ENCODE measurements around the gene ANXA6.

Gene ANXA6

DNA sequence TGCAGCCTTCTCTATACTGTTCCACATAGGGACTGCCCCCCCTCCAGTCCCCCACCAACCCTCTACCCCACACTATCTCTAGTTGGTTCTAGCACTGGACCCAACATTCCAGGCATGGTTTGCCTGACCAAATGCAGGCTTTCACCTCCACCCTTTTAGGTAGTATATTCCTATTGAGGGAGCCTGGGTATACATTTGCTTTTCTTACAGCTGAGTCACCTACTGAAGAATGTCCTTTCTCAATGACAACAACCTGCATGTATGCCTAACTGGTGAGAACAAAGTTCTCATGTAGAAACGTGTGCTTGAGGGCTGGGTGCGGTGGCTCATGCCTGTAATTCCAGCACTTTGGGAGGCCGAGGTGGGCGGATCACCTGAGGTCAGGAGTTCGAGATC lies 85.0 kb downstream of the ANXA6 start:
- POLR2A ChIA-PET = no interaction called here
- CTCF ChIA-PET = interaction anchor here (0.9 to 8.5 kb wide), 7 partner anchors 10 to 92 kb away, joined by 3 to 90 read pairs (median 5); no protein-coding TSS in a partner anchor
- TF ChIP-seq, protein P1, sequence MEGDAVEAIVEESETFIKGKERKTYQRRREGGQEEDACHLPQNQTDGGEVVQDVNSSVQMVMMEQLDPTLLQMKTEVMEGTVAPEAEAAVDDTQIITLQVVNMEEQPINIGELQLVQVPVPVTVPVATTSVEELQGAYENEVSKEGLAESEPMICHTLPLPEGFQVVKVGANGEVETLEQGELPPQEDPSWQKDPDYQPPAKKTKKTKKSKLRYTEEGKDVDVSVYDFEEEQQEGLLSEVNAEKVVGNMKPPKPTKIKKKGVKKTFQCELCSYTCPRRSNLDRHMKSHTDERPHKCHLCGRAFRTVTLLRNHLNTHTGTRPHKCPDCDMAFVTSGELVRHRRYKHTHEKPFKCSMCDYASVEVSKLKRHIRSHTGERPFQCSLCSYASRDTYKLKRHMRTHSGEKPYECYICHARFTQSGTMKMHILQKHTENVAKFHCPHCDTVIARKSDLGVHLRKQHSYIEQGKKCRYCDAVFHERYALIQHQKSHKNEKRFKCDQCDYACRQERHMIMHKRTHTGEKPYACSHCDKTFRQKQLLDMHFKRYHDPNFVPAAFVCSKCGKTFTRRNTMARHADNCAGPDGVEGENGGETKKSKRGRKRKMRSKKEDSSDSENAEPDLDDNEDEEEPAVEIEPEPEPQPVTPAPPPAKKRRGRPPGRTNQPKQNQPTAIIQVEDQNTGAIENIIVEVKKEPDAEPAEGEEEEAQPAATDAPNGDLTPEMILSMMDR (IDR thresholded peaks at IDR 0.05; ENCODE audit: control extremely low read depth, extremely low read depth, low read depth, missing control alignments) = no peak
- no peak for DNase-seq (ENCODE audit: extremely low spot score)

DNA sequence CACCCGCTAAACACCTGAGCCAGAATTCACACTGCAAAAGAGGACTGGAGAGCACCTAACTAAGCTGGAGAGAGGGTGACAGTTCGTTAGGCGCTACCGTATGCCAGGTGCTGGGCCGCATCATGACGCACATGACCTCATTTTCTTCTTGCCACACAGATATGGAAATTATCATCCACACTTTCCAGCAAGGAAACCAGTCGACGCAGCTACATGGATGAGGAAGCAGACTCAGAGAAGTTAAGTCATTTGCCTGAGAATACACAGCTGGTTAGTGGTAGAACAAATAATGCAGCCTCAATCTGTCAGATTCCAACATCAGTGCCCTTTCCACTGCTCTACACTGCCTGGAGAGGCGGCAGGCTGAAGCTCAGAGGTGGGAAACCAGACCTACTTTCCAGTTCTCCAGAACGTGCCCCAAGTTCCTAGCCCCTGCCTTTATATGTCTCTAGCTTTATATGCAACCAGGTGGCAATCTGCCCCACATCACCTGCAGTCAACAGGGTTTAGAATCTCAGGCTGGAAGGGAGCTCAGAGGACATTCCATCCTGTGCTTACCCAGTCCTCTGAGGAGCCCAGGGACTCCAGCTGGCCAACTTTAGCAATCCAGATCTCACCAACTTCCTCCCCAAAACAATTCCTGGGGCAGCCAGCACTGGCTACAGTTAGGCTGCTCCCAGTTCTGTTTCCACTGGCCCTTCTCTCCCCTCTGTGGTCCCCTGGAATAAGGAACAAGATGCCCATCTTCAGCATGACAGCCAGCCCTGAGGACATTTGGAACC lies 85.5 kb downstream of the ANXA6 start:
- ChIA-PET CTCF (interaction anchor here (0.9 to 8.5 kb wide), 9 partner anchors 8 to 93 kb away, joined by 3 to 90 read pairs (median 5); no protein-coding TSS in a partner anchor), POLR2A (no interaction called here)
- DNase-seq (ENCODE audit: extremely low spot score) = no peak
- TF ChIP-seq, protein P1 (IDR thresholded peaks at IDR 0.05; ENCODE audit: control extremely low read depth, extremely low read depth, low read depth, missing control alignments) = no peak

DNA sequence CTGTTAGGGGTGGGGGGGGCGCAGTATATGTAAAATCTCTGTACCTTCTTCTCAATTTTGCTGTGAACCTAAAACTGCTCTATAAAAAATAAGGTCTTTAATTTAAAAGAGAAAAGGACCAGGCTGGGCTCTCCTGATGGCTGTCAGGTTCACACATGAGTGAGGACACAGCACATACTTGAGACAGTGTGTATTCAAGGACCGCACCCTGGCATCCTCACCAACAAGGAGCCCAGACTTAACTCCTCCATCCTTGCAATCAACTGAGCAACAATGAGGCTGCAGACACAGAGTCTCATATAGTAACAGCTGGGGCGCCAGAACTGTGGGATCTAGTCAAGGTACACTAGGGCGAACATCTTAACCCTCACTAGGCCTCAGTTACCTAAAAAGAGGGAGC lies 86.6 kb downstream of the ANXA6 start:
- TF ChIP-seq, protein P1 (IDR thresholded peaks at IDR 0.05; ENCODE audit: control extremely low read depth, extremely low read depth, low read depth, missing control alignments) = no peak
- POLR2A ChIA-PET = interaction anchor here (0.7 kb wide), 1 partner anchor 82 kb away, joined by 4 read pairs; no protein-coding TSS in a partner anchor
- CTCF ChIA-PET = interaction anchor here (1.1 to 8.5 kb wide), 9 partner anchors 9 to 93 kb away, joined by 3 to 90 read pairs (median 5); no protein-coding TSS in a partner anchor
- DNase-seq (ENCODE audit: extremely low spot score) = no peak

DNA sequence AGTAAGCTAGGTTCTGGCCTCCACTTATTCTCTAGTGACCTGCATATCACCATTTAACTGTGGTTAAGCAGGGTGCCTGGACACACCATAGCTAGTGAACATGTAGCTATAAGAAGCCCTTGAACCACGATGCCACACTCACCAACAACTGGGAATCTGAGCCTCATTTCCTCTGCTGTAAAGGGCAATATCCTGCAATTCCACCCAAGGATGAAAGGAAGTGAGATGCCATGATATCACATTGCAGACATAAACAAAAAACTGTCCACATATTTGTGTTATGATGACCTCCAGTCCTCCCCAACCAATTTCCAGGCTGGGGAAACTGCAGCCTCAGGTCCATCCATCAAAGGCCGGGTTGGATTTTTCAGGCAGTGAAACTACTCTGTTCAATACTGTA lies 87.1 kb downstream of the ANXA6 start:
- POLR2A ChIA-PET = interaction anchor here (0.7 kb wide), 1 partner anchor 83 kb away, joined by 4 read pairs; no protein-coding TSS in a partner anchor
- CTCF ChIA-PET = interaction anchor here (0.9 to 8.5 kb wide), 11 partner anchors 10 to 94 kb away, joined by 3 to 90 read pairs (median 5); partner anchors contain the start of gene TNIP1
- TF ChIP-seq, protein P1 (IDR thresholded peaks at IDR 0.05; ENCODE audit: control extremely low read depth, extremely low read depth, low read depth, missing control alignments) = no peak

DNA sequence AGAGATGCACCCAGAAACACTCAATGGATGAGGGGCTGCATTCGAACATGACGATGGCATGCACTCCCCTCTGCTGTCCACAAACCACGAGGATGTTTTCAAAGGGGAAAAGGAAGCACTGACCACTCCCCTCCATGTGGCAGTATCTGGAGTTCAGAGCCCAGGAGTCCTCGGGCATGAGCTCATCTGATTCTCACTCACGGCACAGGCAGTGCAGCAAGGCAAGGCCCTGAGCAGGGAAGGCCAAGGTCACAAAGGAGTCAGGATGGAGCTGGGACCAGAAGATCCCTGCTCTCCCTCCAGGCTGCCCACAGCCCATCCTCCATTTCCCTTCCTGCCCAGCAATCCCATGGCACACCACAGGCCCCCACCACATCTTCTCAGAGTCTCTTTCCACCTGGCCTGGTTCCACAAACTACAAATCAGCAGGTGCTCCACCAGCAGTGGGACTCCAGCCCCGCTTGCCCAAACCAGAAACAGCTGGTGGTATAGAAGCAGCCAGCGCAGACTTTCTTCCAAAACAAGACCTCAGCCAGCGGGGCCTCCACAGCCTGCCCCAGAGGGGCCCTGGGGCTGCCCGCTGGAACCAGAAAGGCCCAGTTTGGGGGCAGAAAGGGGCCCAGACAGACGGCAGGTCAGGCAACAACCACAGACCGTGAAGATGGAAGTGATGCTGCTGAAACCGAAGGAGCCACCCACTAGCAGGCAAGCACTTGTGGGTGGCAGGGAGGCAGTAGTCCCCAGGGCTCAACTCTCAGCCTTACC lies 89.0 kb downstream of the ANXA6 start:
- peak; percentile 45 for DNase-seq (ENCODE audit: extremely low spot score)
- TF ChIP-seq, protein P1 (IDR thresholded peaks at IDR 0.05; ENCODE audit: control extremely low read depth, extremely low read depth, low read depth, missing control alignments) = no peak
- POLR2A ChIA-PET = interaction anchor here (0.8 to 1.2 kb wide), 7 partner anchors 8 to 73 kb away, joined by 3 to 4 read pairs (median 3); partner anchors contain the start of gene TNIP1
- CTCF ChIA-PET = interaction anchor here (0.7 to 8.5 kb wide), 12 partner anchors 8 to 97 kb away, joined by 3 to 90 read pairs (median 3); no protein-coding TSS in a partner anchor

More for the DNA sequence above, 87.1 kb downstream of the ANXA6 start:
- no peak for DNase-seq (ENCODE audit: extremely low spot score)
